Mesendoderm (in vitro differentiated cells): ENCODE data around the gene TOMM20L.

Source experiments
- DNase-seq: peaks from one replicate; pipeline ENCODE4 v3.0.0; 2013
- H2AK5ac ChIP-seq: 2 replicates; pipeline ENCODE4 v1.6.1; 2013; ENCODE audit warnings: low read length, inconsistent platforms
- H2BK120ac ChIP-seq: 2 replicates; pipeline ENCODE4 v1.6.1; 2013; ENCODE audit warnings: low read depth, mild to moderate bottlenecking, low read length, moderate library complexity, mixed read lengths
- H2BK15ac ChIP-seq: replicated peaks from 2 replicates; pipeline ENCODE4 v1.6.1; 2013; ENCODE audit warnings: low read depth, mild to moderate bottlenecking, moderate library complexity
- H2BK5ac ChIP-seq: 2 replicates; pipeline ENCODE4 v1.6.1; 2013; ENCODE audit warnings: low read length, inconsistent platforms
- H3K18ac ChIP-seq: 2 replicates; pipeline ENCODE4 v1.6.1; 2013; ENCODE audit warnings: mild to moderate bottlenecking, low read length, mixed read lengths
- H3K23ac ChIP-seq: one replicate; pipeline ENCODE4 v1.6.1; 2013; ENCODE audit warnings: low read length
- H3K27ac ChIP-seq: 2 replicates; pipeline ENCODE4 v1.5.1; 2013; ENCODE audit warnings: low read depth, mild to moderate bottlenecking, inconsistent platforms, low read length, moderate library complexity
- H3K27me3 ChIP-seq: 2 replicates; pipeline ENCODE4 v1.6.1; 2013; ENCODE audit warnings: low read length, control low read depth, mild to moderate bottlenecking, inconsistent platforms; ENCODE audit not compliant: insufficient read depth, poor library complexity
- H3K36me3 ChIP-seq: 2 replicates; pipeline ENCODE4 v1.6.1; 2013; ENCODE audit warnings: low read length, inconsistent platforms; ENCODE audit not compliant: control insufficient read depth, insufficient read depth
- H3K4ac ChIP-seq: one replicate; pipeline ENCODE4 v1.6.1; 2013; ENCODE audit warnings: low read depth, mild to moderate bottlenecking, low read length, moderate library complexity
- H3K4me1 ChIP-seq: 2 replicates; pipeline ENCODE4 v1.6.1; 2013; ENCODE audit warnings: low read depth, low read length, inconsistent platforms; ENCODE audit not compliant: control insufficient read depth
- H3K4me2 ChIP-seq: 2 replicates; pipeline ENCODE4 v1.6.1; 2013; ENCODE audit warnings: low read length
- H3K4me3 ChIP-seq: 2 replicates; pipeline ENCODE4 v1.5.1; 2013; ENCODE audit warnings: mild to moderate bottlenecking, low read length
- H3K56ac ChIP-seq: one replicate; pipeline ENCODE4 v1.6.1; 2013; ENCODE audit warnings: low read length
- H3K79me1 ChIP-seq: 2 replicates; pipeline ENCODE4 v1.6.1; 2013; ENCODE audit warnings: low read length, inconsistent platforms
- H3K79me2 ChIP-seq: 2 replicates; pipeline ENCODE4 v1.6.1; 2013; ENCODE audit warnings: mild to moderate bottlenecking, low read length; ENCODE audit not compliant: control insufficient read depth, insufficient read depth
- H3K9ac ChIP-seq: 2 replicates; pipeline ENCODE4 v1.6.1; 2013; ENCODE audit warnings: low read length, inconsistent platforms
- H4K5ac ChIP-seq: one replicate; pipeline ENCODE4 v1.6.1; 2013; ENCODE audit warnings: low read length
- H4K8ac ChIP-seq: one replicate; pipeline ENCODE4 v1.6.1; 2013; ENCODE audit warnings: low read depth, mild to moderate bottlenecking, control low read depth, low read length, moderate library complexity
- WGBS: extraction: QIAGEN DNeasy Blood & Tissue Kit; methylation state at CpG from one replicate; pipeline ENCODE4 v1.1.7; 2013; ENCODE audit warnings: low lambda C conversion rate, missing lambda C conversion rate; ENCODE audit not compliant: insufficient coverage; ENCODE audit errors: extremely low coverage; 5-methylcytosine and 5-hydroxymethylcytosine counted together

The TOMM20L gene

GRCh38 chr14:58428118-58428683, 32.5 kb downstream of the TOMM20L start:
- H3K36me3 ChIP-seq, result no peaks in the 10 kb centered on the region
- DNase-seq, result peak; percentile 65

DNA sequence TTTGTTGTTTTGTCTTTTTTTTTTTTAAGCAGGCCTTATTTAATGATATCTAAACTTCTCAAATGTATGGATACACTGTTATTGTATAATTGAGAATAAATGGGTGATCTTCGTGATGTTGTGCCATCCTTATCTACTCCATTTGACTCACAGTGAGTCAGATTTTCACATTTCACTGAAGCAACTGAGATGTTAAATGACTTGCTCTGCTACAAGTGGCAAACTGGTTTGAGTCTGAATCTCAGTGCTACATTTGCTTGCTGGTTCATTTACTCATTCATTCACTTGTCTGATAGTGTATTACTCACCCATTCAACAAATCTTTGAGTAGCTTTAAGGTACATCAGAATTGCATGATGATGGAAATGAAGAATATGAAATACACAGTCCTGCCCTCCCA, 34.4 kb downstream of the TOMM20L start:
- Histone ChIP-seq H3K18ac (no peak overlapping the region), H3K36me3 (no peaks in the 10 kb centered on the region), H4K5ac (no peak overlapping the region), H3K4ac (no peak overlapping the region), H3K23ac (no peak overlapping the region), H4K8ac (no peak overlapping the region), H3K9ac (no peak overlapping the region), H3K79me2 (peaks cover 6% of the 10 kb centered on the region), H3K27me3 (no peaks in the 10 kb centered on the region), H2BK120ac (no peak overlapping the region), H3K4me2 (no peak overlapping the region), H2BK15ac (no peak overlapping the region), H3K56ac (no peak overlapping the region), H2AK5ac (no peak overlapping the region), H3K4me3 (no peak overlapping the region), H3K79me1 (peaks cover 2% of the 10 kb centered on the region), H3K4me1 (no peaks in the 10 kb centered on the region), H2BK5ac (no peak overlapping the region), H3K27ac (no peak overlapping the region)
- DNase-seq, result no peak
- no CpG with 5 or more reads among the region's 1 CpG for WGBS

More at GRCh38 chr14:58428118-58428683, 32.5 kb downstream of the TOMM20L start:
- Histone ChIP-seq H3K9ac (peak overlapping the region; percentile 78), H2BK15ac (no peak overlapping the region), H3K4ac (no peak overlapping the region), H3K23ac (no peak overlapping the region), H3K79me1 (peaks cover 2% of the 10 kb centered on the region), H2BK120ac (no peak overlapping the region), H2BK5ac (no peak overlapping the region), H3K4me2 (peak overlapping the region; percentile 70), H3K18ac (no peak overlapping the region), H3K27me3 (no peaks in the 10 kb centered on the region), H2AK5ac (no peak overlapping the region), H3K27ac (no peak overlapping the region), H3K56ac (peak overlapping the region; percentile 88), H4K5ac (no peak overlapping the region), H3K79me2 (peaks cover 6% of the 10 kb centered on the region), H4K8ac (no peak overlapping the region), H3K4me3 (peak overlapping the region; percentile 93), H3K4me1 (no peaks in the 10 kb centered on the region)
- no CpG with 5 or more reads among the region's 10 CpGs for WGBS

DNA sequence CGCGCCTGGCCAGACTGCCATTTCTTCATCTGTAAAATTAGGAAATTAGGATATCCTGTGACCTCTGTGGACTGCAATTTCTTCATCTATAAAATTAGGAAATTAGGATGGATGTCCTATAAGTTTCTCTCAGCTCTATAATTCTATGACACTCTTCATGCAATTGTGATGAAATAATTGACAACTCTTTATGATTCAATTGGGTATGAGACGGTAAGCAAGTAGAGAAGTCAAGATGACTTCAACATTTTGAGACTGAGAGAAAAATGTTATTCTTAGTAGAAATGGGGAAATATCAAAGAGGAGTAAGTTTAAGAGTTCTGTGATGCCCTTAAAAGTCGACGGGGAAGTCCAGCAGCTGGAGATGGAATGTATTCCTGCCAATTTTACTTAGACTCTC, 43.7 kb downstream of the TOMM20L start:
- Histone ChIP-seq H3K4me1 (no peaks in the 10 kb centered on the region), H4K8ac (no peak overlapping the region), H2BK15ac (no peak overlapping the region), H4K5ac (no peak overlapping the region), H3K79me1 (no peaks in the 10 kb centered on the region), H3K79me2 (no peaks in the 10 kb centered on the region), H3K36me3 (peaks cover 2% of the 10 kb centered on the region), H2BK120ac (no peak overlapping the region), H3K27ac (no peak overlapping the region), H3K4ac (no peak overlapping the region), H3K9ac (no peak overlapping the region), H3K18ac (no peak overlapping the region), H3K56ac (no peak overlapping the region), H3K4me2 (no peak overlapping the region), H3K27me3 (no peaks in the 10 kb centered on the region), H2BK5ac (no peak overlapping the region), H2AK5ac (no peak overlapping the region), H3K4me3 (no peak overlapping the region), H3K23ac (no peak overlapping the region)
- DNase-seq, result no peak
- no CpG with 5 or more reads among the region's 5 CpGs for WGBS

GRCh38 chr14:58444627-58445026, 48.9 kb downstream of the TOMM20L start:
- no CpG with 5 or more reads among the region's 5 CpGs for WGBS
- Histone ChIP-seq H2BK15ac (no peak overlapping the region), H3K9ac (no peak overlapping the region), H3K4me1 (no peaks in the 10 kb centered on the region), H3K27me3 (no peaks in the 10 kb centered on the region), H2BK5ac (no peak overlapping the region), H3K56ac (no peak overlapping the region), H3K79me1 (no peaks in the 10 kb centered on the region), H3K27ac (no peak overlapping the region), H3K36me3 (peaks cover 2% of the 10 kb centered on the region), H3K18ac (no peak overlapping the region), H3K79me2 (no peaks in the 10 kb centered on the region), H4K5ac (no peak overlapping the region), H3K23ac (no peak overlapping the region), H2BK120ac (no peak overlapping the region), H3K4me3 (no peak overlapping the region), H3K4me2 (no peak overlapping the region), H2AK5ac (no peak overlapping the region), H4K8ac (no peak overlapping the region), H3K4ac (no peak overlapping the region)
- DNase-seq, result no peak

- Histone ChIP-seq H3K36me3 (no peaks in the 10 kb centered on the region), H2AK5ac (no peak overlapping the region), H3K4me1 (no peaks in the 10 kb centered on the region), H3K4ac (no peak overlapping the region), H3K27ac (no peak overlapping the region), H3K4me3 (no peak overlapping the region), H3K79me2 (no peaks in the 10 kb centered on the region), H3K27me3 (no peaks in the 10 kb centered on the region), H2BK15ac (no peak overlapping the region), H3K79me1 (no peaks in the 10 kb centered on the region), H3K9ac (no peak overlapping the region), H4K5ac (no peak overlapping the region), H3K18ac (no peak overlapping the region), H3K23ac (no peak overlapping the region), H2BK5ac (no peak overlapping the region), H3K56ac (no peak overlapping the region), H3K4me2 (no peak overlapping the region), H4K8ac (no peak overlapping the region), H2BK120ac (no peak overlapping the region)
- no CpG with 5 or more reads among the region's 9 CpGs for WGBS
- peak; percentile 58 for DNase-seq
Observed at GRCh38 chr14:58455593-58456265, 60.0 kb downstream of the TOMM20L start.
